Fibroblast of lung (primary cell): Measurements from ENCODE around the gene KIRREL3.

Experiments
- EZH2 ChIP-seq: IDR thresholded peaks from 2 replicates; pipeline ENCODE4 v1.5.1; 2012; ENCODE audit warnings: low read length, control low read depth, mild to moderate bottlenecking; ENCODE audit errors: missing control alignments
- TF ChIP-seq, protein P1 (sequence below), 2 donors: IDR thresholded peaks in 1 of 2; conservative IDR thresholded peaks in 1 of 2; 1 replicate in 1 of 2; 2 replicates in 1 of 2; pipeline ENCODE4 v1.5.1; 2011 to 2012; ENCODE audit warnings: low read length in 2 of 2, control low read depth in 1 of 2, inconsistent platforms in 1 of 2, low read depth in 1 of 2, mild to moderate bottlenecking in 1 of 2

GRCh38 chr11:126766440-126766839 lies 234.1 kb downstream of the KIRREL3 start:
- TF ChIP-seq, protein P1, sequence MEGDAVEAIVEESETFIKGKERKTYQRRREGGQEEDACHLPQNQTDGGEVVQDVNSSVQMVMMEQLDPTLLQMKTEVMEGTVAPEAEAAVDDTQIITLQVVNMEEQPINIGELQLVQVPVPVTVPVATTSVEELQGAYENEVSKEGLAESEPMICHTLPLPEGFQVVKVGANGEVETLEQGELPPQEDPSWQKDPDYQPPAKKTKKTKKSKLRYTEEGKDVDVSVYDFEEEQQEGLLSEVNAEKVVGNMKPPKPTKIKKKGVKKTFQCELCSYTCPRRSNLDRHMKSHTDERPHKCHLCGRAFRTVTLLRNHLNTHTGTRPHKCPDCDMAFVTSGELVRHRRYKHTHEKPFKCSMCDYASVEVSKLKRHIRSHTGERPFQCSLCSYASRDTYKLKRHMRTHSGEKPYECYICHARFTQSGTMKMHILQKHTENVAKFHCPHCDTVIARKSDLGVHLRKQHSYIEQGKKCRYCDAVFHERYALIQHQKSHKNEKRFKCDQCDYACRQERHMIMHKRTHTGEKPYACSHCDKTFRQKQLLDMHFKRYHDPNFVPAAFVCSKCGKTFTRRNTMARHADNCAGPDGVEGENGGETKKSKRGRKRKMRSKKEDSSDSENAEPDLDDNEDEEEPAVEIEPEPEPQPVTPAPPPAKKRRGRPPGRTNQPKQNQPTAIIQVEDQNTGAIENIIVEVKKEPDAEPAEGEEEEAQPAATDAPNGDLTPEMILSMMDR (conservative IDR thresholded peaks at IDR 0.05 in 1 of 2, IDR thresholded peaks at IDR 0.05 in 1 of 2; ENCODE audit: low read depth in 1 of 2, low read length in 2 of 2), result no peak
- TF ChIP-seq EZH2, result no peak
